HG02642 (cell line): ENCODE measurements around the gene ZNF580.

Experiments
- ATAC-seq: cut with Tn5 transposase; IDR thresholded peaks from one replicate; pipeline ENCODE4 v1.9.1; 2021; ENCODE audit warnings: mild to moderate bottlenecking; ENCODE audit not compliant: unreplicated experiment, poor library complexity

Gene ZNF580, protein sequence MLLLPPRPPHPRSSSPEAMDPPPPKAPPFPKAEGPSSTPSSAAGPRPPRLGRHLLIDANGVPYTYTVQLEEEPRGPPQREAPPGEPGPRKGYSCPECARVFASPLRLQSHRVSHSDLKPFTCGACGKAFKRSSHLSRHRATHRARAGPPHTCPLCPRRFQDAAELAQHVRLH

DNA sequence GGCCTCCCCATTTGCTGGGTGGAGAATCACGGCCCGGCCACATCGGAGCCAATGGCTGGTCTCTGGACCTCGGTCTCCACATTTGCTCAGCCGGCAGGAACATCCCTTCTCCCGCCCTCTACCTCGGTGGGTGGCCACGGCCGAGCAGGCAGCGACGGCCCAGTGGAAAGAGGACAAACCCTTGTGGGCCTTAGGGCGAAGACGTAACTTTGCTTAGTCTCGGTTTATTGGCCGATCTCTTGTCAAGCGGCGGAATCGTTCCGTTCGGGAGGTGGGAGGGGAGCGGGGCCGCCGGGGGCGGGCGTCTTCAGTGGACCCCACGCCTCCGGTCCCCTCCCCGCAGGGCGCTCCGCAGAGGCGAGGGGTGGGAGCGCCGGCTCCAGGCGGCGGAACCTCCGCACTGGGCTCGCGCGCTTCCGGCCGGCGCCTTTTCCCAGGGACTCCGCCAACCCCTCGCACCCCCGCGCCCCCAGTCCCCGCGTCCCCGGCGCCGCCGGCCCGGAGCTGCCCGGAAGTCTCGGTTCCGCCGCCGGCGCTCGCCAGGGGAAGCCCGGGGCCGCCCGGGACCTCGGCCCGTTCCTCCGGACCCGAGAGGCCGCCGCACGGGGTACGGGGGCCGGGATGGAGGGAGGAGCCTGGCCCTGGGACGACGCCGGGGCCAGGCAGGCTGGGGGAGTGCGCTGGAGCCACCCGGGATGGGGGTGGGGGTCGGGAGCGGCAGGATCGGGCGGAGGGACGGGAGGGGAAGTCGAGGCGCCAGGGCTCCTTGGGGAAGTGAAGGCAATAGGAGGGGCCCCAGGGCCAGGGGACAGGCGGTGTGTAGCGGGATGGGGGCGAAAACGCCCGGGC lies at the start of gene ZNF580:
ZNF580 (plus strand) TSS at position 426 of the 849 bp plus-strand sequence. CDS start 1,507 bp downstream, outside the sequence.
- peak; percentile 34 for ATAC-seq

DNA sequence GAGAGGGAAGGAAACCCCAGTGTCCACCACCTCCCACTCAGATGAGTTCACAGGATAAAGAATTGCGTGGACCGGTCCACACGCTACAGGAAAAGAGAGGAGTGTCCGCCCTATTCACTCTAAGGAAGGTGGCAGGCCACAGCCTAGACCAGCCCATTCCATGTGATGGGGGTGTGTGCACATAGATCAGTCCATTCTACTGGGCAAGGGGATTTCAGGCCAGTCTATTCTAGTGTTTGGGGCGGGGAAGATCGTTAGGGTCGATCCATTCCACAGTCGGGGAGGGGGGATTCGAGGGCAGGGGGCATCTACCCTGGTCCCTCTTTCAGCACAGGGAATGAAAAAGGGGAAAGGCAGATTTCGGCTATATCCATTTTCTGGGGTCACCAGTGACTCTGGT lies 49.2 kb upstream of the ZNF580 start:
- no peak for ATAC-seq

DNA sequence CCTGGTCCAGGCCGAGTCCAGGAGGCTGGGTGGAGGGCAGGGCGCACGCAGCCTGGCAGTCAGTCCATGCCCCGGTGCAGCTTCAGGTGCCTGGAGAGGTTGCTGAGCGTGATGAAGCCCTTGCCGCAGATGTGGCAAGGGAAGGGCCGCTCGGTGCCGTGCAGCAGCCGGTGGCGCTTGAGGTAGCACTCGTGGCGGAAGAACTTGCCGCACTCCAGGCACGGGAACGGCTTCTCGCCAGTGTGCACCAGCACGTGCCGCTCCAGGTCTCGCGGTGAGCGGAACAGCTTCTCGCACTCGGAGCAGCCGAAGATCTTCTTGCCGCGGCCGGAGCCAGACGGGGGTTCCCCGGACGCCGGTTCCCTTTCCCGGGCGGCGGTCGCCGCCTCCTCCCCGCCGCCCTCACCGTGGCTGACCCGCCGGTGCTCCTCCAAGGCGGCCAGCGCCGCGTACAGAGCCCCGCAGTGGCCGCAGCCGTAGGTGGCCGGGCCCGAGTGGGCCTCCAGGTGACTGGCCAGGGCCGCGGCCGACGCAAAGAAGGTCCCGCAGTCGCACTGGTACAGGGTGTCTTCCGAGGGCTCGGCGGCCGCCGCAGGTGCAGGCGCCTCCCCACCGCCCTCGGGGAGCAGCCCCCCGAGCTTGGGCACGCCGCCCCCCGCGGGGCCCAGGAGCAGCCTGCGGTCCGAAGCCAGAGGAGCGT lies 48.3 kb upstream of the ZNF580 start:
- no peak for ATAC-seq

DNA sequence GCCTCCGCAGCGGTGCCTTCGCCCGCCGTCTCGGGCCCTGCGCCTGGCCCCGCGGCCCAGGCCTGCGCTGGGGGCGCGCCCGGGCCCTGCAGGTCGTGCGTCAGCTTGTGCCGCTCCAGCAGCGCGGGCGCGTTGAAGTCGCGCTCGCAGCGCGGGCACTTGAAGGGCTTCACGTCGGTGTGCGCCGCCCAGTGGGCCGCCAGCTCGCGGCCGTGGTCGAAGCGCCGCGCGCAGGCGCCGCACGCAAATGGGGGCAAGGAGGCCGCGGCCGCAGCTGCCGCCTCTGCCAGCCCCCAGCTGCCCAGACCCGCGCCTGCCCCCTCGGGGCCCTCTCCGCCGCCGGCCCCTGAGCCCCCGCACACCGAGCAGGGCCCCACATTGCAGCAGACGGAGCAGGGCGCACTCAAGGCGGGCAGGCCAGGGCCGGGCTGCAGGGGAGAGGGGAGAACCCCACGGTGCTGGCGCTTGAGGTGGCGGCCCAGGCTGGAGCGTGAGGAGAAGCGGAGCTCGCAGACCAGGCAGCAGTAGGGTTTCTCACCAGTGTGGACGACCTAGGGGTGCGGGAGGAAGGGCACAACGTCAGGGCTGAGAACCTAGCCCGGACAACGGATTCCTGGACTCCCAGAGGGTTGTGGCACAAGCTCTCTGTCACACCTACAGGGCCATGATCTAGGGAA lies 47.6 kb upstream of the ZNF580 start:
- no peak for ATAC-seq

DNA sequence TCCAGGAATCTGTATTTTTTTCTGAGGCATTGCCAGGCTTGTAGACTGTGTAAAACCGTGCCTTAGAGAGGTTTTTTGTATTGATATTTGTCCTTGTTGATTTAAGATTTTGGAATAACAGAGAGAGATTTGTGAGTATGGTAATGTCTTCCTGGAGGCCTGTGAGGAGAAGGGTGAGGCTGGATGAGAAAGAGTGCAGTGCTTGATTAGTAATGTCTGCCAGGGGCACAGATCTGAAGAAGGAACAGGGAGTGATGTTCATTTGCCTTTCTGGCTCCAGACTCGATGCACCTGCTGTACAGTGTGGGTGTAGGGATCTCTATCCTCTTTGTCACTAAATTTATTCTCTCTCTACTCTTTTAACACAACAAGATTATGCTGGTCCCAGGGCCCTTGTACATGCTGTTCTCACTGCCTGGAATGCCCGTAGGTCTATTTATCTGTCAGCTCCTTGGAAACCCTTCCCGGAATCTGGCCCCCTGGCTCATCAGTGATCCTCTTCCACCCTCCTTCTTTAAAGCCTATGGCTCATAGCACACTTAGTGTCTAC lies 45.7 kb upstream of the ZNF580 start:
- no peak for ATAC-seq

DNA sequence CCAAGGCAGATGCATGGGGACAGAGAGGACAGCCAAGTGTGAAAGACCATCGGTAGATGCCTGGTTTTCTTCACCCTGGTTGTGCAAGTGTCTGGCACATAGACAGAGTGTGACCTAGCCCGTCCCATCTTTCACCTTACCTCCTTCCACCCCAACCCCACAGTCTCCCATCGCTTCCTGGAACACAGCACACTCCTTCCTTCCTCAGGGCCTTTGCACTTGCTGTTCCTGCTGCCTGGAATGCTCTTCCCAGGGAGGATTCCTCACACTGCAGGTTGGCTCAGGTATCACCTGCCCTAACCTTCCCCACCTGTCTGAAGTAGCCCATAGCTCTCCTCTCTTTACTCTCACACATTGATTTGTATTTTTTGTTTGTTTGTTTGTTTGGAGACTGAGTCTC lies 44.5 kb upstream of the ZNF580 start:
- no peak for ATAC-seq

DNA sequence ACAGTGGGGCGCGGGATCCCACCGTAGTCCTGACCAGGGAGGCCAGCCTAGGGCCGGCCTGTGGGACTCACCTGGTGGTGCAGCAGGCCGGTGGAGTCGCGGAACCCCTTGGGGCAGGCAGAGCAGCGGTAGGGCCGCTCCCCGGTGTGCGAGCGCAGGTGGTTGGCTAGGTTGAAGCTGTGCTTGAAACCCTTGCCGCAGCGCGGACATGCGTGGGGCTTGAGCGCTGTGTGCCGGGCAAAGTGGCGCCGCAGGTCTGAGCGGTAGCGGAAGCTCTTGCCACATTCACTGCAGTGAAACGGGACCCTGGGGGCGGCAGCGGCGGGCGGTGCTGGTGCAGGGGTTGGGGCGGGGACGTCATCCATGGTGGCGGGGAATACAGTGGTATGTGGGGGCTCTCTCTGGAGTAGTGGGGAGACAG lies 43.3 kb upstream of the ZNF580 start:
- ATAC-seq: no peak

DNA sequence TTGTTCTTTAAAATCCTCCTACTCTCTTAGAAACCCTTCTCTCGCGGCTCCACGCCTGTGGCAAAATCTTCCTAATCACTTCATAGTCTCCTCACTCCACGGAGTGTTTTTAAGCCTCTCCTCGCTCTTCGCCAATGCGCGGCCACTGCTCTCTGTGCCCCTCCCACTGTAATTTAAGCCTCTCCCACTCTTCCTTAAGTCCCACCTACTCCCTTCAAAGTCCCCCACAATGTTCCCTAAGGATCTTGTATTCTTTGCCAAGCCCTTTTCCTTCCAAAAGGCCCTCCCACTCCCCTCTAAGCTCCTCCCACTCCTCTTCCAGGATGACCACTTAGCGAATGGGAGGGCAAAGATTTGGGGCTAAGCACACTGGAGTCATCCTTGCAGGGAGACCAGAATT lies 42.8 kb upstream of the ZNF580 start:
- no peak for ATAC-seq

DNA sequence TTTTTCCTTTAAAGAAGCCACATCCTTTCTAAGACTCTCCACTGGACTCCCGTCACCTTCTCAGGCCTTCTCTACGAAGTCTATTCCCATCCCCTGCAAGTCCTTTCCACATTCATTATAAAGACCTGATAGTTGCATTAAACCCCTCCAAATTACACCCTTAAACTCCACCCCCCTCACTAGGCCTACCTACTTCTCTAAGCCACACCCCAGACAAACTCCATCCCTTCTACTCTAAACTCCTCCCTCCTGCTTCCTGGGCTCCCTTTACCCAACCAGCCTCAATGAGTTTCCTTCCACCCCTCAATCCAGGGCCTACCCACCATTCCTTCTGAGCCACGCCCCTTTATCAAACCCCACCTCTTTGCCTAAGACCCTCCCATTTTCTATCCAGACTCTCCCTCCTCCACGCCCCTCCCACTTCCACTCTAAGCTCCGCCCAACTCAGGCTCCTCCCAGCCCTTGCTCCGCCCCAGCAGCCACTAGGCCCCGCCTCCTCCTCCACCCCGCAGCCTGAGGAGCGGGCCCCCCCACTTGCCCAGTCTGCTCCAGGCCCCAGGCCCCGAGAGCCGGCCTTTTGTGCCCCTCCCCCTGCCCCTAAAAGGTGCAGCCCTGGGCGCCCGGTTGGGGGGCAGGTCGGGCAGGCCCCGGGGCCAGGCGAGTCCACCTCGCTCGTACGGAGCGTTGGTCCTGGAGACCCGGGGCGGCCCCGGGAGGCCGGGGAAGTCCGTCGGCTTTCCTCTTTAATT lies 41.9 kb upstream of the ZNF580 start:
- peak; percentile 52 for ATAC-seq

DNA sequence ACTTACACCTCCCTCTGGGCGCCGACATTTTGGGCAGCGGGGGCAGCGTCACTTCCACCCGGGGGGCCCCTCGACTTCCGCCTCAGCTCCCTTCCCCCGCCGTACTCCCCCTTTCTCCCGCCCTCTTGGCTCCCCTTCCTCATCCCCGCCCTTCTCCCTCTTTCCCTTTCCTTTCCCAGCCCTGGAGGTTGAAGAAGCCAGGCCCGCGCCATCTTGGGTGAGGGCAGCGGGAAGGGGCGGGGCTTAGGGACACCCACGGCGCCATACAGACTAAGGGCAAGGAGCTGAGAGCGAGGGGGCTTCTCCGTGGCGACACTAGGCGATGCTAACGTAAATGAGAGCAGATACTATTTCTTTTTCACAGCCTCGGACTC lies 41.3 kb upstream of the ZNF580 start, which contains the start of gene FIZ1:
FIZ1 (minus strand) TSS at position 50 of the 374 bp plus-strand sequence. CDS start 1,652 bp downstream, outside the sequence.
- ATAC-seq: peak; percentile 60

DNA sequence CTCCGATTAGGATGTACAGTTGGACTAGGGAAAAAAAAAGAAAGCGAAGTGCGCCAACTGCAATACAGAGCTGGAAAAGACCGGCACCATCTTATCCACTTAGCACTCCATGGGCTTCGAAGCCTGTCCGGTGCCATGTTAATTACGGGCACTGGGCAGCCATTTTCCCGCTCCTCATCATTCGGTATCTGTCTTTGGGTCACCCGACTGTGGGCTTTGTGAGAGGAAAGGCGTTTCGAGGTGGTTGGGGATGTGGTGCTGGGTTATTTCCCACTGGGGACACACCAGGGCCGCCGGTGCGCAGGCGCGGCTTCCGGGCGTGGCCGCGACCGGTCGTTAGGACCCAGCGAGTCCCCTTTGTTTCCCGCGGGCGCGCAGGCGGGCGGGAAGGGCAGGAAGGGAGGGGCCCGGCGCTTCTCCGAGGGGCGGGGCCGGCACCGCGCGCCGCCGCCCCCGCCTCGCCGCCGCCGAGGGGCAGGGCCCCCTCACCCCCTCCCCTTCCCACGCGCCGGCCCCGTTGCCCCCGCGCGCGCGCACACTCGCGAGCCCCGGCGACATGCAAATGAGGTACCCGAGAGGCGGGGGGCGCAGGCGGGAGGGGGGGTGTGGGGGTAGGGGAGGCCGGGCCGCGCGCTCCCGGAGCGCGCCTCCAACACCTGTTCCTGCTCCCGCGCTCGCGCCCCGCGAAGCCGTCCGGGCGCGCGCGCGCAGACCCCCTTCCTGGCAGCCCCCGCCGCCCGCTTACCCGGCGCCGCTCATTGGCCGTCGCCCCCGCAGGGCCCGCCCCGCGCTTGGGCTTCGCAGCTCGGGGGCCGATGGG lies 40.8 kb upstream of the ZNF580 start, which contains the start of gene ZNF524:
ZNF524 (plus strand) TSS at position 447 of the 820 bp plus-strand sequence. CDS start 1,825 bp downstream, outside the sequence.
- peak; percentile 51 for ATAC-seq

DNA sequence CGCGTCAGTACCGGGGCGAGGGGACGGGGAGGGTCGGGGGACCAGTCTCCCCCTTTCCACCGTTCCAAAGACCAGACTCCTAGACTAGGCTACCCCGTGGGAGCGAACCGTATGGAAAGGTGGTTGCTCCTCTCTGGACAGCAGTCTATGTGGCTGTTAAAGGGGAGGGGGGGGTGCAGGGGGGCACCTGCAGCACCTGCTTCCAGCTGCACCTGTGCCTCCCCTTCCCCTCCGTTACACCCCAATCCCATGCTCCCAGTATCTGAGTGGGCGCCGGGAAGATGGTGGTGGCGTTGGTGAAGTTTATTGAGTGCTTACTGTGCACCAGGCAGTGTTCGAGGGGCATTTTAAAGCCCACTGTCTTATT lies 40.2 kb upstream of the ZNF580 start:
- no peak for ATAC-seq

DNA sequence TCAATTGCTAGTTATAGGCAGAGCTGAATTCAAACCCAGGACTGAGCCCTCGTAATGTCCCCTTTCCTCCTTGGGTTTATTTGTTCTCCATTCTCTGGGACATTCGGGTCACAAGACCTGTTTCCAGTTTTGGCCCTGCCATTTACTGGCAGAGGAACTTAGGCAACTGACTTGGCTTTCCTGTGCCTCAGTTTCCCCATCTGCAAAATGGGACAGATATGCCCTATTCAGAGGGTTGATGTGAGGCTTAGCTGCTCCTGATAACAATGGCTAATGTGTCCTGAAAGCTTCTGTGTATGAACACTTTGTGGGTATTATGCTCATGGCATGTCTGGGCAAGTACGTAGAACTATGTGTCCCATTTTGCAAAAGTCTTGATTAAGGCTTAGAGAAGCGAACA lies 39.7 kb upstream of the ZNF580 start:
- no peak for ATAC-seq

DNA sequence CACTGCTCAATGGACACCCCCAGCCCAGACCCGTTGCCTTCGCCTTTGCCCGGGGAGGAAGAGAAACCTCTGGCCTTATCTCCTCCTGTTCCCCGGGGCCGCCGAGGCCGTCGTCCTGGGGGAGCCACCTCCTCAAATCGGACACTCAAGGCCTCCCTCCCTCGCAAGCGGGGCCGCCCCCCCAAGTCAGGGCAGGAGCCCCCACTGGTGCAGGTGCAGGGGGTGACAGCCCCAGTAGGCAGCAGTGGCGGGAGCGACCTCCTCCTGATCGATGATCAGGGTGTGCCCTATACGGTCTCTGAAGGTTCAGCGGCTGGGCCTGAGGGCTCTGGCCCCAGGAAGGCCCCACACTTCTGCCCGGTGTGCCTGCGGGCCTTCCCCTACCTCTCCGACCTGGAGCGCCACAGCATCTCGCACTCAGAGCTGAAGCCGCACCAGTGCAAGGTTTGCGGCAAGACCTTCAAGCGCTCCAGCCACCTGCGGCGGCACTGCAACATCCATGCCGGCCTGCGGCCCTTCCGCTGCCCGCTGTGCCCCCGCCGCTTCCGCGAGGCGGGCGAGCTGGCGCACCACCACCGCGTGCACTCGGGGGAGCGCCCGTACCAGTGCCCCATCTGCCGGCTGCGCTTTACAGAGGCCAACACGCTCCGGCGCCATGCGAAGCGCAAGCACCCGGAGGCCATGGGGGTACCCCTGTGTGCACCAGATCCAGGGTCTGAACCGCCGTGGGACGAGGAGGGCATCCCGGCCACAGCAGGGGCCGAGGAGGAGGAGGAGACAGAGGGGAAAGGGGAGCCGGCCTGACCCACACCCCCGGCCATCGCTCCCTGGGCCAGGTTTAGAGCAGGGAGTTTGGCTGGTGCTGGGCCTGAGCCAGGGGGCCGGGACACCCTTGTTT lies 38.4 kb upstream of the ZNF580 start:
- no peak for ATAC-seq

DNA sequence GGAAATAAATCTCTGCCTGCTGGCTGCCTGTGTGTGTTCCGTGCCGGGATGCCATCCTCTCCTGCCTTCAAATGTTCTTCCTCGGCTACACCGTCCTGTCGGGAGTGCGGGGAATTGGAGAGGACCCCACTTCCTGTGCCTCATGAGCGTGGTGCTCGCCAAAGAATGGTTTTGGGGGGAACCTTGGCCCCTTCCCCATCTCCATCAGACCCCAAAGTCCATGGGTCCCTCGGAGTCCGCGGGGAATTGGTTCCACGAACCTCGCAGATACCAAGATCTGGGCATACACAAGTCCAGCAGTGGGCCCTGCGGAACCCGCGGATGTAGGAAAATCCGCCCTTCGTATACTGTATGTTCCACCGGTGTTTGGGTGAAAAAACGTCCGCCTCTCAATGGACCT lies 37.7 kb upstream of the ZNF580 start:
- ATAC-seq: no peak

DNA sequence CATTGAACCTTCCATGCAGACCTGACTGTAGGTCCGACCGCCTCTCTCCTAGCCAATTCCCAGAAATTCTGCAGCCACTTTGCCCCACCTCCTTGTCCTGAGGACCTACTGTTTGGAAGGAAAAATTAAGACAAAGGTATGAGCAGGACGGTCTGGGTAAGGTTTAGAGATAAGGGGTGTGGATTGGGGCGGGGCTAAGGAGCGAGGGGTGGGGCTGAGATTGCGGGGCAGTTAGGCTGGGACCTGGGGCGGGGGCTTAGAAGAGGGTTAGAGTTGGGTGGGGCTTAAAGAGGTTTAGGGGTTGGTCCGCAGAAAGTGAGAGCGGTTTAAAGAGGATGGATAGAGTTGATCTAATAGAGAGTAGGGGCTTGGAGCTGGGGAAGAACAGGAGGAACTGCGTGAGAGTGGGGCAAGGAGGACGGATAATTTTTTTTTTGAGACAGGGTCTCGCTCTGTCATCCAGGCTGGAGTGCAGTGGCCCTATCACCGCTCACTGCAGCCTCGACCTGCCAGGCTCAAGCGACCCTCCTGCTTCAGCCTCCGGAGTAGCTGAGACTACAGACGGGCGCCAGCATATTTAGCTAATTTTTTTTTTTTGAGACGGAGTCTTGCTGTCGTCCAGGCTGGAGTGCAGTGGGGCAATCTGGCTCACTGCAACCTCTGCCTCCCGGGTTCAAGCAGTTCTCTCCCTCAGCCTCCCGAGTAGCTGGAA lies 37.1 kb upstream of the ZNF580 start:
- ATAC-seq: no peak

DNA sequence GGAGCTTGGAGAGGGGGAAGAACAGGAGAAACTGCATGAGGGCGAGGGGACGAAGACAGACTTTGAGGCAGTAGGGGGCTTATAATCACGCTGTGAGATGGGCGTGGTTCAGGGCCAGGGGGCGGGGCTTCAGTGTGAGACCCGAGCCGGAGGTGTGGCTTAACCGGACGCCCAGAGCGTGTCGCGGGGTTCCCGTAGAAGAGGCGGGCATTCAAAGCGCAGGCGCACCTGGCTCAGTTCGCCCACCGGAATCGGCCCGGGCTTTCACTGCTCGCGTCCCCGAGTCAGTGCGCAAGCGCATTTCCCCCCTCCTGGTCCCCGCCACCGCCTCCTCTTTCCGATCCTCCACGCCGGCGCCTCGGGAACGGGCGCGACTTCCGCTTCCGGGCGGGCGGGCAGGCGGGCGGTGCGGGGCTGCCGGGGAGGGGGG lies 35.6 kb upstream of the ZNF580 start:
- ATAC-seq: peak; percentile 79
